OCI-LY7 (cell line): ENCODE results near the gene DCLK1.

Experiments
- EZH2phosphoT487 ChIP-seq: fragments of 200-600 bp; sonication (generic); IDR thresholded peaks from 2 replicates; pipeline ENCODE4 v1.6.1; 2018; ENCODE audit warnings: low read depth, borderline replicate concordance, mild to moderate bottlenecking, mixed run types, antibody characterized with exemption, low read length, moderate library complexity, mixed read lengths
- TF ChIP-seq, protein P1 (sequence below): fragments of 200-600 bp; sonication (generic); conservative IDR thresholded peaks from 2 replicates; pipeline ENCODE4 v1.5.1; 2014; ENCODE audit warnings: mild to moderate bottlenecking, antibody characterized with exemption, low read length, moderate library complexity, mixed read lengths

DNA sequence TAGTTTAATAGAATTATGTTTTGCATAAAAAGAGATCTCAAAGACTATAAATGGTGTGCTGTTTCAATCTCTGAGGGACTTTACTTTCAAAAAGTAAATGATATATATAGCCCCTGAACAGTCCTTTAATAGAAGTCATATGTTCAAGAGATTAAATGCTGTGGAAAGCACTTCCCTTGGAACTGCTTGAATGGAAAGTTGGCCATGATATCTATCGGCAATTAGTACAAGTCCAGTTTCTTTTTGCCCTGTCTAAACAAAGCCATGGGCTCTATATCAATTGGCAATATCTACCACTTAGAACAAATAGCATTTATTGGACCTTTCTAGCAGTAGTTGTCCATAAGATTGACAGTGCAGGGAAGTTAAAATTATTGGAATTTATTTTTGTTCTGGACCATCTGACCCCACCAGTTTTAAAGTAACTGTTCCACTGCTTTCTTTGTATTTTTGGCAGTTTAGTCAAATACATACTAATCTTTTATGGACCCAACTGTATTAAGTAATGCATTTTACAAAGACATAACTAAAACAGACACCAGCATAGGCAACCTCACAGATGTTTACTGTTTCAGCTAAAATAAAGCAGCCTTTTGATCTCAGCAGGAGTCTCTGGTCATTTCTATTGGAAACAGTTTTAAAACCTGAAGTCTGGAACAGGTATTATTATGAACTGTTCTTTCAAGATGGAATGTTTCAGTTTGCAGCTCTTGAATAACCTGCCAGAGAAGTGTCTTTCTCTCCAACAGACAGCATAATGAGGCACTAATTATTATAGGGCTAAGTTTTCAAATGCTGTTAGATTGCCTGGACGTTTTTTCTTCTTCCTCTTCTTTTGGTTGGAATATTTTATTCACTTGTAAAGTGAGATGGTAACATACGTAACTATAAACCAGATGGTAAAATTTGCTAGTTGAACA is 282.6 kb downstream of the DCLK1 start:
- TF ChIP-seq, protein P1, sequence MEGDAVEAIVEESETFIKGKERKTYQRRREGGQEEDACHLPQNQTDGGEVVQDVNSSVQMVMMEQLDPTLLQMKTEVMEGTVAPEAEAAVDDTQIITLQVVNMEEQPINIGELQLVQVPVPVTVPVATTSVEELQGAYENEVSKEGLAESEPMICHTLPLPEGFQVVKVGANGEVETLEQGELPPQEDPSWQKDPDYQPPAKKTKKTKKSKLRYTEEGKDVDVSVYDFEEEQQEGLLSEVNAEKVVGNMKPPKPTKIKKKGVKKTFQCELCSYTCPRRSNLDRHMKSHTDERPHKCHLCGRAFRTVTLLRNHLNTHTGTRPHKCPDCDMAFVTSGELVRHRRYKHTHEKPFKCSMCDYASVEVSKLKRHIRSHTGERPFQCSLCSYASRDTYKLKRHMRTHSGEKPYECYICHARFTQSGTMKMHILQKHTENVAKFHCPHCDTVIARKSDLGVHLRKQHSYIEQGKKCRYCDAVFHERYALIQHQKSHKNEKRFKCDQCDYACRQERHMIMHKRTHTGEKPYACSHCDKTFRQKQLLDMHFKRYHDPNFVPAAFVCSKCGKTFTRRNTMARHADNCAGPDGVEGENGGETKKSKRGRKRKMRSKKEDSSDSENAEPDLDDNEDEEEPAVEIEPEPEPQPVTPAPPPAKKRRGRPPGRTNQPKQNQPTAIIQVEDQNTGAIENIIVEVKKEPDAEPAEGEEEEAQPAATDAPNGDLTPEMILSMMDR = no peak
- TF ChIP-seq EZH2phosphoT487 = no peak
